Fibroblast of villous mesenchyme (primary cell): ENCODE results near the gene SMYD2. TPM values are rescaled to one million over a fixed set of nuclear protein-coding genes. Genes with fewer than 3 reads are reported as not detected.

Experiments used
- DNase-seq: peaks from one replicate; pipeline ENCODE4 v3.0.0-alpha.2; 2010; ENCODE audit warnings: low read depth
- H3K4me3 ChIP-seq: 2 replicates; pipeline ENCODE4 v1.5.1; 2011; ENCODE audit warnings: low read depth, mild to moderate bottlenecking, low read length
- CTCF ChIP-seq: IDR thresholded peaks from 2 replicates; pipeline ENCODE4 v1.5.1; 2012; ENCODE audit warnings: low read depth, mild to moderate bottlenecking, low read length; ENCODE audit not compliant: insufficient read depth
- total RNA-seq: library from RNA; depleted of rRNA; stranded (reverse); fragments of >200 nt; gene quantifications from 2 replicates; pipeline ENCODE4 v1.2.3, GENCODE V29; 2012

The SMYD2 gene
- total RNA-seq, 1 donor: 48.8 TPM

- no peak overlapping the region for H3K4me3 ChIP-seq
- TF ChIP-seq CTCF: no peak
- DNase-seq: no peak
Measured at GRCh38 chr1:214330222-214330621, 49.3 kb downstream of the SMYD2 start.

GRCh38 chr1:214330715-214331114 lies 49.8 kb downstream of the SMYD2 start:
- TF ChIP-seq CTCF: no peak

GRCh38 chr1:214331180-214331579 lies 50.2 kb downstream of the SMYD2 start:
- no peak overlapping the region for H3K4me3 ChIP-seq
- no peak for DNase-seq
- TF ChIP-seq CTCF: no peak

More at GRCh38 chr1:214330715-214331114, 49.8 kb downstream of the SMYD2 start:
- no peak overlapping the region for H3K4me3 ChIP-seq
- DNase-seq: no peak

- peak; percentile 34 for DNase-seq
- no peak overlapping the region for H3K4me3 ChIP-seq
- TF ChIP-seq CTCF: peak; percentile 95
Measured at GRCh38 chr1:214331827-214332423, 51.0 kb downstream of the SMYD2 start.

GRCh38 chr1:214332946-214333798 lies 52.2 kb downstream of the SMYD2 start:
- peak; percentile 64 for DNase-seq
- TF ChIP-seq CTCF: peak; percentile 99
- H3K4me3 ChIP-seq: no peak overlapping the region

- TF ChIP-seq CTCF: no peak
- H3K4me3 ChIP-seq: no peak overlapping the region
- DNase-seq: no peak
Measured at GRCh38 chr1:214335567-214335966, 54.6 kb downstream of the SMYD2 start.

- no peak overlapping the region for H3K4me3 ChIP-seq
- no peak for DNase-seq
- no peak for TF ChIP-seq CTCF
Measured at GRCh38 chr1:214337015-214337414, 56.1 kb downstream of the SMYD2 start.
